ENCODE measurements around the gene SMG6. TPM values are rescaled to one million over a fixed set of nuclear protein-coding genes. Genes with fewer than 3 reads are reported as not detected.
A peak's percentile ranks its signal among the peaks of the same experiment; 100 is the strongest.

The SMG6 gene
- total and polyA plus RNA-seq, 2 donors (not counting 1 experiment from before 2014, with no cell fraction given), result 10.6 to 35.5 TPM

DNA sequence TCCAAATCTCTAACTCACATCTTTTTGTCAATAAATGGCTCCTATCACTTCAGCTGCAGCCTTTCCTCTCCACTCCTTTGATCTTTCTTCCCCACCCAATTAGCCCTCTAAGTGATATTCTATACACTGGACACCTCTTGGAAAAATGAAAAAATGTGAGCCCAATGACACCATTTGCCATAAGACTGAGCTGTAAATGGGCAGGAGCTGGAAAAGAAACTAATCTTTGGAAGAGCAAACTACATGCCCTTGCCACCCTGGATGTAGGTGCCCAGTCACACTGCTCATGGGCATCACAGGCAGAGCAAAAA is 80.0 kb downstream of the SMG6 start:
- DNase-seq, result no peak
- TF ChIP-seq, protein P1, sequence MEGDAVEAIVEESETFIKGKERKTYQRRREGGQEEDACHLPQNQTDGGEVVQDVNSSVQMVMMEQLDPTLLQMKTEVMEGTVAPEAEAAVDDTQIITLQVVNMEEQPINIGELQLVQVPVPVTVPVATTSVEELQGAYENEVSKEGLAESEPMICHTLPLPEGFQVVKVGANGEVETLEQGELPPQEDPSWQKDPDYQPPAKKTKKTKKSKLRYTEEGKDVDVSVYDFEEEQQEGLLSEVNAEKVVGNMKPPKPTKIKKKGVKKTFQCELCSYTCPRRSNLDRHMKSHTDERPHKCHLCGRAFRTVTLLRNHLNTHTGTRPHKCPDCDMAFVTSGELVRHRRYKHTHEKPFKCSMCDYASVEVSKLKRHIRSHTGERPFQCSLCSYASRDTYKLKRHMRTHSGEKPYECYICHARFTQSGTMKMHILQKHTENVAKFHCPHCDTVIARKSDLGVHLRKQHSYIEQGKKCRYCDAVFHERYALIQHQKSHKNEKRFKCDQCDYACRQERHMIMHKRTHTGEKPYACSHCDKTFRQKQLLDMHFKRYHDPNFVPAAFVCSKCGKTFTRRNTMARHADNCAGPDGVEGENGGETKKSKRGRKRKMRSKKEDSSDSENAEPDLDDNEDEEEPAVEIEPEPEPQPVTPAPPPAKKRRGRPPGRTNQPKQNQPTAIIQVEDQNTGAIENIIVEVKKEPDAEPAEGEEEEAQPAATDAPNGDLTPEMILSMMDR (IDR thresholded peaks at IDR 0.05), result no peak
- TF ChIP-seq EZH2 (IDR thresholded peaks at IDR 0.05; ENCODE audit: borderline replicate concordance, insufficient read depth, low read depth, low read length, poor library complexity, severe bottlenecking), result no peak
- Histone ChIP-seq H4K20me1 (ENCODE audit: control insufficient read depth, insufficient read depth, low read length, poor library complexity, severe bottlenecking) (no peaks in the 10 kb centered on the region), H3K27ac (ENCODE audit: low read length in 2 of 2) (no peak overlapping the region), H3K79me2 (ENCODE audit: control insufficient read depth, insufficient read depth, low read length) (no peaks in the 10 kb centered on the region), H3K9ac (ENCODE audit: low read length) (no peak overlapping the region), H3K36me3 (replicated peaks in 1 of 2; ENCODE audit: control extremely low read depth in 1 of 2, control insufficient read depth in 1 of 2, extremely low read depth in 1 of 2, insufficient read depth in 2 of 2, low read length in 1 of 2) (peaks cover 4 to 6% of the 10 kb centered on the region in 2 experiments), H3K4me2 (replicated peaks; ENCODE audit: low read depth, low read length, poor library complexity, severe bottlenecking) (no peak overlapping the region), H3K27me3 (replicated peaks in 1 of 4; ENCODE audit: control extremely low read depth in 1 of 4, control insufficient read depth in 3 of 4, insufficient read depth in 4 of 4, low read length in 3 of 4) (no peaks in the 10 kb centered on the region), H3K9me3 (ENCODE audit: control extremely low read depth in 1 of 3, control insufficient read depth in 2 of 3, insufficient read depth in 1 of 3, low read length in 2 of 3) (no peaks in the 10 kb centered on the region), H3K4me1 (ENCODE audit: control insufficient read depth in 2 of 2, insufficient read depth in 2 of 2, low read length in 2 of 2) (peaks cover under 1 to 1% of the 10 kb centered on the region in 2 donors), H3K4me3 (ENCODE audit: control extremely low read depth in 1 of 5, extremely low read depth in 1 of 5, insufficient read depth in 1 of 5, low read depth in 2 of 5, low read length in 4 of 5) (no peak overlapping the region), H2AFZ (ENCODE audit: insufficient read depth, low read depth, low read length, poor library complexity, severe bottlenecking) (no peak overlapping the region)
- Mint-ChIP-seq H3K4me1 (peaks cover 15% of the 10 kb centered on the region), H3K27ac (no peak overlapping the region), H3K27me3 (no peaks in the 10 kb centered on the region), H3K9me3 (ENCODE audit: insufficient read depth) (no peaks in the 10 kb centered on the region), H3K4me3 (no peak overlapping the region)
- intact Hi-C loops (cut with micrococcal nuclease), result no loop called here
- no peak for ATAC-seq (ENCODE audit: low read depth)
- ChIA-PET POLR2A (no interaction called here), CTCF (interaction anchor here (0.9 to 3.0 kb wide), 4 partner anchors 10 to 169 kb away, joined by 3 to 19 read pairs (median 4); partner anchors contain the start of gene HIC1)

DNA sequence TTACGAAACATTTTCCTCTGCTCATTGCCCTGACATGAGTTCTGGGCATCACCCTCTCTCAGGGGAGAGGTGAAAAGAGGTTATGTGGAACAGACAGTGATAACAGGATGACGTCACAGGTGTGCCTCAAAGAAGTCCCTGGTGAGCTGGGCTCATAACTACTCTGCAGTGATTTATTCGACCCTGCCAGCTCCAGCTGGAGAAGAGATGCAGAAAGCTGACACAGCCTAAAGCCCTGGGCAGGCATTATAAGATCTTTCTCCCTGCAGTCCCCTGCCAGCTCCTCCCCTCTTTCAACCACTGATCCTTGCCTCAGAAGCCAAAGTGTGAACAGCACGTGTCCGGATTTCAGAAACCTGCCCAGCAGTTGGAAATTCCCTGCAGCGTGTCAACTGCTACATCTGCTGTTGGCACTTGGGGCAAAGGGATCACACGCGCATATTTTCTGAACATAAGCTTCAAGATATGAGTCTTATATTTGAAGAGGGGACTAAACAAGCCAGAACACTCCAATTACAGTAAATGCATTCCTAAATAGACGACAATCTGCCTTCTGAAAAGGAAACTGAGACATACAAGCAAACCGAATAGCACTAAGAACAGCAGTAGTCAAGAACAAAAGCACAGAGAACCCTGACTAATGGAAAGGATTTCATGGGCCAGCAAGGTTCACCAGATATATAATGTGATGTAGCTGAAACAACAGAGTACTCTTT is 80.5 kb downstream of the SMG6 start:
- H3K9me3 Mint-ChIP-seq (ENCODE audit: insufficient read depth), result no peaks in the 10 kb centered on the region
- ChIA-PET POLR2A (no interaction called here), CTCF (interaction anchor here (1.1 to 3.0 kb wide), 3 partner anchors 10 to 168 kb away, joined by 3 to 19 read pairs (median 4); partner anchors contain the start of gene HIC1)
- no peak for TF ChIP-seq EZH2 (IDR thresholded peaks at IDR 0.05; ENCODE audit: borderline replicate concordance, insufficient read depth, low read depth, low read length, poor library complexity, severe bottlenecking)
- TF ChIP-seq, protein P1 (IDR thresholded peaks at IDR 0.05), result no peak
- DNase-seq (peak; percentile 44), ATAC-seq (ENCODE audit: low read depth) (peak; percentile 70)
- Histone ChIP-seq H3K36me3 (replicated peaks in 1 of 2; ENCODE audit: control extremely low read depth in 1 of 2, control insufficient read depth in 1 of 2, extremely low read depth in 1 of 2, insufficient read depth in 2 of 2, low read length in 1 of 2) (peaks cover 4 to 6% of the 10 kb centered on the region in 2 experiments), H3K4me2 (replicated peaks; ENCODE audit: low read depth, low read length, poor library complexity, severe bottlenecking) (no peak overlapping the region), H3K4me1 (ENCODE audit: control insufficient read depth in 2 of 2, insufficient read depth in 2 of 2, low read length in 2 of 2) (peaks cover 3 to 5% of the 10 kb centered on the region in 2 donors), H2AFZ (ENCODE audit: insufficient read depth, low read depth, low read length, poor library complexity, severe bottlenecking) (no peak overlapping the region), H3K79me2 (ENCODE audit: control insufficient read depth, insufficient read depth, low read length) (no peaks in the 10 kb centered on the region), H3K4me3 (ENCODE audit: control extremely low read depth in 1 of 5, extremely low read depth in 1 of 5, insufficient read depth in 1 of 5, low read depth in 2 of 5, low read length in 4 of 5) (no peak overlapping the region), H3K9me3 (ENCODE audit: control extremely low read depth in 1 of 3, control insufficient read depth in 2 of 3, insufficient read depth in 1 of 3, low read length in 2 of 3) (peaks cover 0 to 4% (median 0%) of the 10 kb centered on the region in 3 donors), H4K20me1 (ENCODE audit: control insufficient read depth, insufficient read depth, low read length, poor library complexity, severe bottlenecking) (no peaks in the 10 kb centered on the region), H3K27ac (ENCODE audit: low read length in 2 of 2) (no peak overlapping the region), H3K27me3 (replicated peaks in 1 of 4; ENCODE audit: control extremely low read depth in 1 of 4, control insufficient read depth in 3 of 4, insufficient read depth in 4 of 4, low read length in 3 of 4) (no peaks in the 10 kb centered on the region), H3K9ac (ENCODE audit: low read length) (no peak overlapping the region)
- peak overlapping the region; percentile 14 for H3K4me3 Mint-ChIP-seq
- H3K27me3 Mint-ChIP-seq, result no peaks in the 10 kb centered on the region
- WGBS (ENCODE audit: insufficient coverage), result 75% methylated on average over 7 of the region's 10 CpGs
- H3K27ac Mint-ChIP-seq, result peak overlapping the region; percentile 37
- intact Hi-C loops (cut with micrococcal nuclease), result no loop called here
- H3K4me1 Mint-ChIP-seq, result peaks cover 17% of the 10 kb centered on the region

All from B cell (primary cell).